Activated naive CD8-positive, alpha-beta T cell treated with anti-CD3 and anti-CD28 coated beads, Interleukin-2, amount 10 ng/mL, durations not matched to agents 7 days and 5 days (primary cell): ENCODE results near the gene BTNL3. TPM values are rescaled to one million over a fixed set of nuclear protein-coding genes. Genes with fewer than 3 reads are reported as not detected.
"Not testable (repeated sequence)": the region's sequence is repeated elsewhere in the genome, so short reads cannot be mapped to it uniquely, and the experiment has no call there.

Experiments
- ATAC-seq: fragments of 150-1000 bp; cut with Tn5 transposase; one replicate; pipeline ENCODE4 v1.10.0; 2021; ENCODE audit warnings: low read depth, moderate library complexity
- POLR2A ChIA-PET: fragments of 350-600 bp; sonication (Branson Sonifier 250); formaldehyde crosslinking; loops from one replicate; lab custom pipeline; 2021; ENCODE audit warnings: antibody characterized with exemption; lab: Charles Lee
- DNase-seq: peaks from one replicate; pipeline ENCODE4 v3.0.0; 2021
- H3K27ac Mint-ChIP-seq: one replicate; pipeline ENCODE4 v1.8.0; 2022; ENCODE audit warnings: mild to moderate bottlenecking, mixed read lengths
- H3K27me3 Mint-ChIP-seq: one replicate; pipeline ENCODE4 v1.8.0; 2022; ENCODE audit warnings: mild to moderate bottlenecking, moderate library complexity, mixed read lengths
- H3K36me3 Mint-ChIP-seq: one replicate; pipeline ENCODE4 v1.8.0; 2021; ENCODE audit warnings: mild to moderate bottlenecking, mixed read lengths
- H3K4me1 Mint-ChIP-seq: one replicate; pipeline ENCODE4 v1.8.0; 2021; ENCODE audit warnings: mixed read lengths
- H3K4me3 Mint-ChIP-seq: one replicate; pipeline ENCODE4 v1.8.0; 2022; ENCODE audit warnings: mild to moderate bottlenecking, moderate library complexity, mixed read lengths
- H3K9me3 Mint-ChIP-seq: one replicate; pipeline ENCODE4 v1.8.0; 2021; ENCODE audit warnings: mixed read lengths
- total RNA-seq, 2 experiments: library from RNA; stranded (reverse); gene quantifications; one replicate each; pipeline ENCODE4 v1.2.3, GENCODE V29; 2021

BTNL3 gene
- total RNA-seq, 2 experiments from 2014 or later = not detected

DNA sequence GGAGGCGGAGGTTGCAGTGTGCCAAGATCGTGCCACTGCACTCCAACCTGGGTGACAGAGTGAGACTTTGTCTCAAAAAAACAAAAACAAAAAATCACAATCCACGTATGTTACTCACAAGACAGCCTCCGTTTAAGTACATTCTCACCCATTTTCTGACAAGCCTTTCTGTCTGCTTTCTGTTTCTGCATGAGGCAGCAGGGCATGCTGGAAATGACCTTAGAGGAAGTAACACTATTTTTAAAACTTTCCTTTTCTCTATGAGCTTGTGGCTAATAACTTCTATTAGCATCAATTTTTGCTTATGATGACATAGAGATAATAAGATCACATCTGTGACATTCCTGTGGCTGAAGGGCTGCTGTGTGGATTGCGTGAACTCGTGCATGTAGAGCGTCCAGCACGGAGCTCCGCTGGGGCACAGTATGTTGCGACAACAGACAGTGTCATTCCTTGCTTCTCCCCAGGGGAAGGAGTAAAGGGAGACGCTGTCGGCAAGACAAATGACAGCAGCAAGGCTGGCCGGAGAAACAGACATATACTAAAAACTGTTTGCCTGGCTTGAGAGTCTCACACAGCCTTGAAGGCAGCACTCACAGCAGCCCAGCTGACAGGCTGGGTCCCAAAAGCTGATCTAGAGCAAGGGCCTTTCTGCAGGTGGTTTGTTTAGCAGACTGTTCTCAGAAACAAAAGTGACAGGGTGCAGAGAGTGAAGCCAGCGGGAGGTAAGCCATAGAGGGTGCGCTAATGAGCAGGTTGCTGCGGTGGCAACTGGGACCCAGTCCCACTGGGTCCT, 1.6 kb downstream of the BTNL3 start:
- ATAC-seq (no peak), DNase-seq (no peak)
- POLR2A ChIA-PET = no interaction called here
- peaks cover 3% of the 10 kb centered on the region for H3K27me3 Mint-ChIP-seq
- no peak overlapping the region for H3K27ac Mint-ChIP-seq
- no peaks in the 10 kb centered on the region for H3K36me3 Mint-ChIP-seq
- no peak overlapping the region for H3K4me3 Mint-ChIP-seq
- no peaks in the 10 kb centered on the region for H3K4me1 Mint-ChIP-seq
- H3K9me3 Mint-ChIP-seq = peaks cover 1% of the 10 kb centered on the region

DNA sequence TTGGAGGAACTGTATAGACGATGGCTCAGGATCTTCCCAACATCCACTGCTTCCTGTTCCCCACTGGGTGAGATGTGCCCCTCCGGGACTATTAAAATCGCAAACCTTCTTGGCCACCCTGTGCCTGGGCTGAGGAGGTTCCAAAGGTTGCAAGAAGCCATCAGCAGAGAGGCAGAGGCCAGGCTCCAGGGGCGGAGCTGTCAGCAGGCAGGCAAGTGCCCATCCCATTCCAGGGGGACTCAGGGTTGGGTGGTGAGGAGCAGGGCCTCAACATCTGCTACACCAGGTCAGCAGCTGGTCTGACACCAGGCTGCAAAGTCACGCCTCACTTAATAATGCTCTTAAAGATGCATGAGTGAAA, 2.2 kb downstream of the BTNL3 start:
- Mint-ChIP-seq H3K27me3 (no peaks in the 10 kb centered on the region), H3K27ac (no peak overlapping the region), H3K4me1 (no peaks in the 10 kb centered on the region), H3K36me3 (no peaks in the 10 kb centered on the region), H3K4me3 (no peak overlapping the region), H3K9me3 (peaks cover 1% of the 10 kb centered on the region)
- POLR2A ChIA-PET = no interaction called here
- no peak for ATAC-seq
- DNase-seq = no peak

DNA sequence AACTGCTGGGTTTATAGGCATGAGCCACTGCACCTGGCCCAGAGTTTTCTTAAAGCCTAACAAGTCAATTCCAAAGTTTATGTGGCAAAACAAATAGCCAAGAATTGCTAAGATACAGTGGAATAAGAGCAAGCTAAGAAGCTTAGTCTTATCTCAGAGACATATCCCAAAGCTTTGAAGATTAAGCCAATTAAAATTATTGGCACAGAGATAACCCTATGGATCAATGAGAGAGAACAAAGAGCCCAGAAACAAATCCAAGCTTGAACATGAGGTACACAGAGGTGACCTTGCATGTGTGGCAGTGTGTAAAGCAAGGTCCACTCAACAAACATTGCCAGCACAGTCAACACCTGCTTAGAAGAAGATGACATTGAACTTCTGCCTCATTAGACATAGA, 13.3 kb downstream of the BTNL3 start:
- Mint-ChIP-seq H3K4me1 (no peaks in the 10 kb centered on the region), H3K4me3 (no peak overlapping the region), H3K27ac (no peak overlapping the region), H3K9me3 (no peaks in the 10 kb centered on the region), H3K27me3 (peaks cover 6% of the 10 kb centered on the region), H3K36me3 (no peaks in the 10 kb centered on the region)
- no peak for ATAC-seq
- no peak for DNase-seq
- POLR2A ChIA-PET = no interaction called here

DNA sequence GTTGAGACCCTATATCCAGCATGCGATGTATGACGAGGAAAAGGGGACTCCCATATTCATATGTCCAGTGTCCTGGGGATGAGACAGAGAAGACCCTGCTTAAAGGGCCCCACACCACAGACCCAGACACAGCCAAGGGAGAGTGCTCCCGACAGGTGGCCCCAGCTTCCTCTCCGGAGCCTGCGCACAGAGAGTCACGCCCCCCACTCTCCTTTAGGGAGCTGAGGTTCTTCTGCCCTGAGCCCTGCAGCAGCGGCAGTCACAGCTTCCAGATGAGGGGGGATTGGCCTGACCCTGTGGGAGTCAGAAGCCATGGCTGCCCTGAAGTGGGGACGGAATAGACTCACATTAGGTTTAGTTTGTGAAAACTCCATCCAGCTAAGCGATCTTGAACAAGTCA, 17.1 kb downstream of the BTNL3 start:
- no peak overlapping the region for H3K27ac Mint-ChIP-seq
- no peaks in the 10 kb centered on the region for H3K36me3 Mint-ChIP-seq
- no peak overlapping the region for H3K4me3 Mint-ChIP-seq
- H3K27me3 Mint-ChIP-seq = peaks cover 4% of the 10 kb centered on the region
- no peaks in the 10 kb centered on the region for H3K9me3 Mint-ChIP-seq
- H3K4me1 Mint-ChIP-seq = no peaks in the 10 kb centered on the region
- DNase-seq = no peak
- POLR2A ChIA-PET = no interaction called here
- ATAC-seq = no peak

DNA sequence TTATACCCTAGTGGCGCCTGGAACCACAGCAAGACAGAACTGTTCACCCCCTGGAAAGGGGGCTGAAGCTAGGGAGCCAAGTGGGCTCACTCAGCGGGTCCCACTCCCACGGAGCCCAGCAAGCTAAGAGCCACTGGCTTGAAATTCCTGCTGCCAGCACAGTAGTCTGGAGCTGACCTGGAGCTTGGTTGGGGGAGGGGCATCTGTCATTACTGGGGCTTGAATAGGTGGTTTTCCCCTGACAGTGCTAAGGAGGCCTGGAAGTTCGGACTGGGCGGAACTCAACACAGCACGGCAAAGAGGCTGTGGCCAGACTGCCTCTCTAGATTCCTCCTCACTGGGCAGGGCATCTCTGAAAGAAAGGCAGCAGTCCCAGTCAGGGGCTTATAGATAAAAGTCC, 19.5 kb downstream of the BTNL3 start:
- H3K4me1 Mint-ChIP-seq = no peaks in the 10 kb centered on the region
- ATAC-seq (no peak), DNase-seq (no peak)
- H3K27me3 Mint-ChIP-seq = peaks cover 7% of the 10 kb centered on the region
- no peaks in the 10 kb centered on the region for H3K36me3 Mint-ChIP-seq
- POLR2A ChIA-PET = no interaction called here
- H3K9me3 Mint-ChIP-seq = no peaks in the 10 kb centered on the region
- H3K27ac Mint-ChIP-seq = no peak overlapping the region
- no peak overlapping the region for H3K4me3 Mint-ChIP-seq

DNA sequence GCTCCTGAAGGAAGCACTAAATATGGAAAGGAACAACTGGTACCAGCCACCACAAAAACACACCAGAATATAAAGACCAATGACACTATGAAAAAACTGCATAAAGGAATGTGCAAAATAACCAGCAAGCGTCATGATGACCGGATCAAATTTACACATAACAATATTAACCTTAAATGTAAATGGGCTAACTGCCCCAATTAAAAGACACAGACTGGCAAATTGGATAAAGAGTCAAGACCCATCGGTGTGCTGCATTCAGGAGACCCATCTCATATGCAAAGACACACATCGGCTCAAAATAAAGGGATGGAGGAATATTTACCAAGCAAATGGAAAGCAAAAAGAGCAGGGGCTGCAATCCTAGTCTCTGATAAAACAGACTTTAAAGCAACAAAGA, 21.4 kb downstream of the BTNL3 start:
- H3K27ac Mint-ChIP-seq, H3K36me3 Mint-ChIP-seq, DNase-seq, H3K4me3 Mint-ChIP-seq, H3K9me3 Mint-ChIP-seq, POLR2A ChIA-PET, H3K4me1 Mint-ChIP-seq, ATAC-seq, H3K27me3 Mint-ChIP-seq: not testable (repeated sequence)

DNA sequence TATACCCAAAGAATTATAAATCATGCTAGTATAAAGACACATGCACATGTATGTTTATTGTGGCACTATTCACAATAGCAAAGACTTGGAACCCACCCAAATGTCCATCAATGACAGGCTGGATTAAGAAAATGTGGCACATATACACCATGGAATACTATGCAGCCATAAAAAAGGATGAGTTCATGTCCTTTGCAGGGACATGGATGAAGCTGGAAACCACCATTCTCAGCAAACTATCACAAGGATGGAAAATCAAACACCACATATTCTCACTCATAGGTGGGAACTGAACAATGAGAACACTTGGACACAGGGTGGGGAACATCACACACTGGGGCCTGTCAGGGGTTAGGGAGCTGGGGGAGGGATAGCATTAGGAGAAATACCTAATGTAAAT, 26.0 kb downstream of the BTNL3 start:
- POLR2A ChIA-PET, ATAC-seq: not testable (repeated sequence)

DNA sequence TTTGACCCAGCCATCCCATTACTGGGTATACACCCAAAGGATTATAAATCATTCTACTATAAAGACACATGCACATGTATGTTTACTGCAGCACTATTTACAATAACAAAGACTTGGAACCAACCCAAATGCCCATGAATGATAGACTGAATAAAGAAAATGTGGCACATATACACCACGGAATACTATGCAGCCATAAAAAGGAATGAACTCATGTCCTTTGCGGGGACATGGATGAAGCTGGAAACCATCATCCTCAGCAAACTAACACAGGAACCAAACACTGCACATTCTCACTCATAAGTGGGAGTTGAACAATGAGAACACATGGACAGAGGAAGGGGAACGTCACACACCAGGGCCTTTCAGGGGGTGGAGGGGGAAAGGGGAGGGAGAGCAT, 28.8 kb downstream of the BTNL3 start:
- H3K4me1 Mint-ChIP-seq, ATAC-seq, H3K4me3 Mint-ChIP-seq, DNase-seq, H3K36me3 Mint-ChIP-seq, H3K27ac Mint-ChIP-seq, POLR2A ChIA-PET: not testable (repeated sequence)
- Mint-ChIP-seq H3K27me3 (peaks cover 15% of the 10 kb centered on the region), H3K9me3 (peaks cover 12% of the 10 kb centered on the region)

More for the DNA sequence above, 26.0 kb downstream of the BTNL3 start:
- not testable (repeated sequence) for DNase-seq, H3K4me1 Mint-ChIP-seq, H3K4me3 Mint-ChIP-seq, H3K27ac Mint-ChIP-seq, H3K9me3 Mint-ChIP-seq, H3K36me3 Mint-ChIP-seq
- peaks cover 11% of the 10 kb centered on the region for H3K27me3 Mint-ChIP-seq

DNA sequence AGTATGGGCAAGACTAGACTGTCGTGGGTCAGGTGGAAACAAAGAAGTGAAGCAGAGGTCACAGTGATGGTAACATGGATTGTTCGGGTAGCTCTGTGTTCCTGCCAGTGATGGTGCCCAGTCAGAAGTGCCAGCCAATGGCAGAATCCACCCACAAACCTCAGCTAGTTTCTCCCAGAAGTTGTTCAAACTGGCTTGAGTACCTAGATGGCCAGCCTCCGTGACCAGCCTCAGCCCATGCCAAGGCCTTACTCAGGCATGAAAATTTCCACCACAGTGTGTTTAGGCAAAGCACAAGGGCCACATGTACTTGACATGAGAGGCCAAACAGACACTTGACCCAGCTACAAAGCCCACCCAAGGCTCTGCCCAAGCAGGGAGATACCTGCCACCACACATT, 32.0 kb downstream of the BTNL3 start:
- Mint-ChIP-seq H3K4me1 (no peaks in the 10 kb centered on the region), H3K27ac (no peak overlapping the region), H3K36me3 (no peaks in the 10 kb centered on the region), H3K4me3 (no peak overlapping the region), H3K27me3 (peaks cover 10% of the 10 kb centered on the region), H3K9me3 (peaks cover 15% of the 10 kb centered on the region)
- POLR2A ChIA-PET = no interaction called here
- ATAC-seq = no peak
- no peak for DNase-seq

DNA sequence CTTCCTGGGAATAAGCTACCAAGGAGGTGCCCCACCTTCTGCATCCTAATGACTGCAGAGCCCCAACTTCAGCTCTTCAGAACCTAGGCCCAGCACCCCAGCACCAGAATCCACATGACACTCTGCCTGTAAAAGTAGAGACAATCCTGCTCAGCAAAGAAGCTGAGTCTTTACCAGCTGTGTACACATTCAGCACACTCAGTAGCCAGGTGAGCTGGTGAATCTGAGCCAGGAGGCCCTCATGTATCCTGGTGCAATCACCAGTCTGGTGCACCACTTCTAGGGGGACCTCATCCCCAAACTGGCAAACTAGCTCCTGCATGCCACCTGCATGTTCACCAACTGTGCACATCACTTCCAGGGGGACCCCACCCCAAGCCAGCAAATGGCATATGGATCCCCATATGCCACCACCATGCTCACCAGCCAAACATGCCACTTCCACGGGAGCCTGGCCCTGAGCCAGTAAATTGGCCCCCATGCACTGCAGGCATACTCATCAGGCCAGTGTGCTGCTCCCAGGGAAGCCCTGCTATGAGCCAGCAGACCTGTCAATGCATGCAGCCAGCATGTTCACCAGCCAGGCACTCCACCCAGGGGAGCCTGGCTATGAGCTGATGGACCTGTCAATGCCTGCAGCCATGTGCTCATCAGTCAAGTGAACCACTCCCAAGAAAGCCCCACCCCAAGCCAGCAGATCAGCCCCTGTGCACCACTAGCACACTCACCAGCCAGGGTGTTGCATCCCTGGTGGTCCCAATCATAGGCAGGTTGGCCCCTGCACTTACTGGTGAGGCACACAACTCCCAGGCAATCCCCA, 35.8 kb downstream of the BTNL3 start:
- no peak overlapping the region for H3K4me3 Mint-ChIP-seq
- ATAC-seq (no peak), DNase-seq (no peak)
- H3K27me3 Mint-ChIP-seq = peaks cover 12% of the 10 kb centered on the region
- no peaks in the 10 kb centered on the region for H3K4me1 Mint-ChIP-seq
- no peaks in the 10 kb centered on the region for H3K36me3 Mint-ChIP-seq
- H3K9me3 Mint-ChIP-seq = peaks cover 15% of the 10 kb centered on the region
- no peak overlapping the region for H3K27ac Mint-ChIP-seq
- POLR2A ChIA-PET = no interaction called here

DNA sequence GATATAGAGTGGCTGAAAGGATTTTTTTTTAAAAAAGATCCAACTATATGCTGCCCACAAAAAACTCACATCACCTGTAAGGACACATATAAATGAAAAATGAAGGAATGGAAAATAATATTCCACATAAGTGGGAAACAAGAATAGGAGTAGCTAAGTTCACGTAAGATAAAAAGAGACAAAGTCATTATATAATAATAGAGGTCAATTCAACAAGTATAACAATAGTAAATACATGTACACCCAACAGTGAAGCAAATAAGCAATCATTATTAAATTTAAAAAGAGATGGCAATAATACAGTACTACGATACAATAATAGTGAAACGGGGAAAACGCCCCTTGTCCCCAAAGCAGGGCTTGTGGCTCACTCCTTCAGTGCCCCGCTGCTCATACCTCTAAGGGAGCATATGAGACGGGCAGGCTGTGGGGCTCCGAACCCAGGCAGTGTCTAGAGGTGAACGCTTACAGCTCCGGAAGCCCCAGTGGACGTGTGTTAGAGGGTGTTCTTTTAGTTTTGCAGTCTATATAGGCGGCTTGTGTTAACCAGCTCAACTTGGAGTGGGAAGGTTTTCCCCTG, 38.9 kb downstream of the BTNL3 start:
- POLR2A ChIA-PET = no interaction called here
- ATAC-seq (no peak), DNase-seq (no peak)
- Mint-ChIP-seq H3K36me3 (no peaks in the 10 kb centered on the region), H3K4me3 (no peak overlapping the region), H3K4me1 (no peaks in the 10 kb centered on the region), H3K27ac (no peak overlapping the region), H3K27me3 (peaks cover 14% of the 10 kb centered on the region), H3K9me3 (peaks cover 7% of the 10 kb centered on the region)

DNA sequence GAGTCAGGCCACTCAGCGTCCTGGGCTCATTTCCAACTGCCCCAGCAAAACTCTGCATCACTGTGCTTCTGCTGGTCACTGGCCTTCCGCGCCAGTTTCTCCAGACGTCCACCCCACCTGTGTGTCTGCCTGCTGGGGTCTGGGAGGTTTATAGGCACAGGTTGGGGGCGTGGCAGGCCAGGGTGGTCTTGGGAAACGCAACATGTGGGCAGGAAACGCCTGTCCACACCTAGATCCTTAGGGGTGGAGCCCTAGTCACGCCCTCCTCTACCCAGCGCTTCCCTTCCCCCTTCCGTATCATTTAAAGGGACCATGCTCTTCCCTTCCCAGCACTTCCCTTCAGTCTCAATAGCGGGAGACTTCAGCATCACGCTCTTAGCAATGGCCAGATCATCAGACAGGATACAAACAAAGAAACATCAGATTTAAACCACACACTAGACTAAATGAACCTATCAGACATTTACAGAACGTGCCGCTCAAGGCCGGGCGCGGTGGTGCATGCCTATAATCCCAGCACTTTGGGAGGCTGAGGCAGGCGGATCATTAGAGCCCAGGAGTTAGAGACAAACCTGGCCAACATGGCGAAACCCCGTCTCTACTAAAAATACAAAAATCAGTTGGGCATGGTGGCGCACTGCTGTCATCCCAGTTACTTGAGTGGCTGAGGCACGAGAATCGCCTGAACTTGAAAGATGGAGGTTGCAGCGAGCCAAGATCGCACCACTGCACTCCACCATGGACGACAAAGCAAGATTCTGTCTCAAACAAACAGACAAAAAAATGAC, 39.6 kb downstream of the BTNL3 start:
- no peak for DNase-seq
- POLR2A ChIA-PET = no interaction called here
- peaks cover 14% of the 10 kb centered on the region for H3K27me3 Mint-ChIP-seq

DNA sequence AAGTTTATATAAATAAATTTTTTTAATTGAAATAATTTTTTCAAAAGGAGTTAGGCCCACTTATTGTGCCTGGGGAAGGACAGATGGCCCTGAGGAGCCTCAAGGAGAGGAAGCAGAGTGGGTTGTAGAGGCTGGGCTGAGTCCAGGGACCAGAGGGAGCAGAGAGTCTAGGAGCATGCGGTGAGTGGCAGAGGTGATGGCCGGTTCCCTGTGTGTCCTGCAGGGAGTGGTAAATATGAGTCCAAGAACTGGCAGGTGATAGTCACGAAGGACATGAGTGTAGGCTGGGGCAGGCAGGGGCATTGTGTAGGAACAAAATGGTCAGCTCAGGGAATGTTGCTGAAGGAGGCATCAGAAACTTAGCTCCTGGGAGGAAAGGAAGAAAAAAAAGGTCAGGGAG, 43.1 kb downstream of the BTNL3 start:
- no peaks in the 10 kb centered on the region for H3K4me1 Mint-ChIP-seq

More for the DNA sequence above, 39.6 kb downstream of the BTNL3 start:
- Mint-ChIP-seq H3K4me1 (no peaks in the 10 kb centered on the region), H3K9me3 (peaks cover 5% of the 10 kb centered on the region), H3K27ac (no peak overlapping the region), H3K36me3 (no peaks in the 10 kb centered on the region), H3K4me3 (no peak overlapping the region)
- no peak for ATAC-seq

More for the DNA sequence above, 43.1 kb downstream of the BTNL3 start:
- no peaks in the 10 kb centered on the region for H3K36me3 Mint-ChIP-seq
- no peak overlapping the region for H3K4me3 Mint-ChIP-seq
- no peak for ATAC-seq
- H3K27me3 Mint-ChIP-seq = peaks cover 9% of the 10 kb centered on the region
- POLR2A ChIA-PET = no interaction called here
- peaks cover 3% of the 10 kb centered on the region for H3K9me3 Mint-ChIP-seq
- DNase-seq = no peak
- H3K27ac Mint-ChIP-seq = no peak overlapping the region
